TTC549 (cell line): Measurements from ENCODE around the gene GLI1.

Experiments used
- FAIRE-seq: peaks from 2 replicates; lab custom pipeline; 2012; peaks lifted over from hg19 to GRCh38; lab: Jason Lieb, UNC

The GLI1 gene

DNA sequence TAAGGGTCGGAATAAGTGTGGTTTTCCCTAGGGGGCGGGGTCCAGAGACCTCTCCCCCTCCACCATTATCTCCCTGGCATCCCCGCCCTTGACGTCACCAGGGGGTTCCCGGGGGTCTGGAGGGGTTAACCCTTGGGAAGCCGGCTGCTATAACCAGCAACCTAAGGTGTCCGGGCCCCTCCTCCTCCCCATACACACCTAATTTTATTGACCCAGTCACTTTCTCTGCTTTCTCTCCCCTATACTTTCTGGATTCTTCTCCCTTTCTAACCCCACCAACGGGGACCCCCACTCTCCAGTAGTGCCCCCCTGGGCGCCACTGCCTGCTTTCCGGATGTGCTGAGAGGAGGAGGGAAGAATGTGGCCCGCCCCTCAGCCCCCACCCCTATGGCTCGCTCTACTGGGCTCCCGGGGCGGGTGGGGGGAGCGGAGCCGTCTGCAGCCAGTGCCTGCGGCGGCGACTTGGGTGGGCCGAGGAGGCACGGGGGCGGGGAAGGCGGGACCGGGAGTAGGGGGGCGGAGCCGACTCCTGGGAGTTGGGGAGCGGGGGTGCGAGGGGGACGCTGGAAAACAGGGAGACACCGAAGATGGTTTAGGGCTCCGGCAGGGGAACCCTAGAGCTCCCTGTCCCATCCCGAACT, 1.8 kb downstream of the GLI1 start:
- no peak for FAIRE-seq

DNA sequence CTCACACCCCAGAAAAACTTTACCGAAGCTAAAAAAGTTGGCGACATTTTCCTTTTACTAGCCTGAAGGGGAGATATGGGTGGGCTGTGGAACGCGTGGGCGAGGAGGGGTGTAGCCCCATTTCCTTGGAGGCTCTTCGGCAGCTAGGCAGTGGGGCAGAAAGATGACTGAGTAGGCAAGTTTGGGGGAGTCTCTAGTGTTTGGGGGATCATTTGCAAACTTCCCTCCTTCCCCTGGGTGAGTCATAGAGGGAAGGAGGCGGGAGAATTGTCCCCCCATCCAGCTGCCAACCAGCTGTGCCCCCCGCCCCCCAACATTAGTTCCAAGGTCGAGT, 2.3 kb downstream of the GLI1 start:
- FAIRE-seq, result no peak

DNA sequence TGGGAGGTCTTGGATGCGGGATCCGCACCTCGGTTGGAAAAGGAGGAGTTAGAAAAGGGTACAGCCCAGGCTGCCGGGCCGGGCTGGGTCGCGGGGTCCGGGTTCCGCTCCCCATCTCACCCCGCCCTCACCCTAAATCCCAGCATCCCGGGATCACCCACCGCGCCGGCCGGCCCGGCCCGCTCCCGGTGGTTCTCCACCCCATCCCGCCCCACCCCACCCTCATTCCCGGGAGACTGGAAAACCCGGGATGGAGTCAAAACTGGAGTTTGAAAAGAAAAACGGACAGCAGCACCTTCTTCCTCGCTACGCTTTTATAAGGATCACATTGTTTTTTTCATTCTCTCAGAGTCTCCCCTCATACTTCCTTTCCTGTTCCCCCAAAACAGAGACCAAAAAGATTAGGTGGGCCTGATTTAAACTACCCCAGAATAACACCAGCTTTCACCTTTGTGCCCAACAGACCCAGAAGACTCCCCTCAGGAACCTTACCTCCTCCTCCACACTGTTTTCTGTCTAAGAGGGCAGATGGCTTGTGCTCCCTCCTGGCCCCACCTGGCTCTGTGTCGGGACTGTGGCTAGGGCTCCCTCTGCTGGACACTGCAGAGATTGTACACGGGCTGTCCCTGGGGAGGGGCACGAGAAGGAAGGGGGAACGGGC, 2.8 kb downstream of the GLI1 start:
- FAIRE-seq, result no peak

DNA sequence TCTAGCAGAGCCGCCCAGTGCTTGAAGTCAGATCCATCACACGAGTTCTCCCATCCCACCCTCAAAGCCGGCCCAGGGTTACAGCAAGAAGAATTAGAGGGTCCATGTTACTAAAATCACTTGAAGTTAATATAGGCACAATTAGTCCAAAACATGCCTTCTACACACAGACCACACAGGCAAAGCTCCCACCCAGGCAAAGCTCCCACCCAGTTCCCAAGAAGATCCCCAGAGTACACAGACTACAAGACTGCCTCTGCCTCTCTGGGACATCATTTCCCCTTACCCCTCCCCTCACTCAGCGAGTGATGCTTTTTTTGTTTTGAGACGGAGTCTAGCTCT, 3.3 kb downstream of the GLI1 start:
- FAIRE-seq, result no peak

DNA sequence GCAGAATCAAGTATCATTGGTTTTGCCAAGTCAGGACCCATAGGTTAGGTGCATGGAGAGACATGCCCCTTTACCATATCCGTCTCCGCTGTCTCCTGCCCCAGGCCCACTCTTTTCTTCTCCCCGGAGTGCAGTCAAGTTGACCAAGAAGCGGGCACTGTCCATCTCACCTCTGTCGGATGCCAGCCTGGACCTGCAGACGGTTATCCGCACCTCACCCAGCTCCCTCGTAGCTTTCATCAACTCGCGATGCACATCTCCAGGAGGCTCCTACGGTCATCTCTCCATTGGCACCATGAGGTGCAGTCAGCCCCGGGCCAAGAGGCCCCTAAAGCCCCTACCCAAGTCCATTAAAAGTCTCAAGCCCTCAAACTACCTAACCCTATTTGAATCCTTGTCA, 5.0 kb downstream of the GLI1 start:
- FAIRE-seq, result no peak

DNA sequence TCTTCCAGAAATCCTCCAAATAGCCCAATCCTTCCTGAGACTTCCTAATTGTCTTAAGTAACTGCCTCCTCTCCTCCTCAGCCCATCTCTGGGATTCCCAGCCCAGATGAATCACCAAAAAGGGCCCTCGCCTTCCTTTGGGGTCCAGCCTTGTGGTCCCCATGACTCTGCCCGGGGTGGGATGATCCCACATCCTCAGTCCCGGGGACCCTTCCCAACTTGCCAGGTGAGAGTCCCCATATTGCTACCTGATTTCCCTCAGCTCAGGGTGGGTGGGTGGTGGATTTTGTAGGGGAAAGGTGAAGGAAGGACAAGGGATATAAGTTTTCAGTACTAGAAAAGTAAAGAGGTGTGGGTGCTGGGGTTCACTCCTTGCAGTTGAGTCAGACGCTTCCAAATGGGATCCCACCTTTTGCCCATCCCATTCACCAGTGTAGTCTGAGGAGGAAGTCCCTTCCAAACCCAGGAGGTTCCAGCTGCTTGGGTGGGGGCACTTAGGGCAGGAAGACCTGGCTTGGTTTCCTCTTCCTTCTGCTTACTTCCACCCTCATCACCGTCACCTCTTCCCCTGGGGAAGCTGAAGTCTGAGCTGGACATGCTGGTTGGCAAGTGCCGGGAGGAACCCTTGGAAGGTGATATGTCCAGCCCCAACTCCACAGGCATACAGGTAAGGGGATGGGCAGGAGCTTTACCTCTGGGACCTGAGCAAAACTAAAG, 5.6 kb downstream of the GLI1 start:
- no peak for FAIRE-seq

DNA sequence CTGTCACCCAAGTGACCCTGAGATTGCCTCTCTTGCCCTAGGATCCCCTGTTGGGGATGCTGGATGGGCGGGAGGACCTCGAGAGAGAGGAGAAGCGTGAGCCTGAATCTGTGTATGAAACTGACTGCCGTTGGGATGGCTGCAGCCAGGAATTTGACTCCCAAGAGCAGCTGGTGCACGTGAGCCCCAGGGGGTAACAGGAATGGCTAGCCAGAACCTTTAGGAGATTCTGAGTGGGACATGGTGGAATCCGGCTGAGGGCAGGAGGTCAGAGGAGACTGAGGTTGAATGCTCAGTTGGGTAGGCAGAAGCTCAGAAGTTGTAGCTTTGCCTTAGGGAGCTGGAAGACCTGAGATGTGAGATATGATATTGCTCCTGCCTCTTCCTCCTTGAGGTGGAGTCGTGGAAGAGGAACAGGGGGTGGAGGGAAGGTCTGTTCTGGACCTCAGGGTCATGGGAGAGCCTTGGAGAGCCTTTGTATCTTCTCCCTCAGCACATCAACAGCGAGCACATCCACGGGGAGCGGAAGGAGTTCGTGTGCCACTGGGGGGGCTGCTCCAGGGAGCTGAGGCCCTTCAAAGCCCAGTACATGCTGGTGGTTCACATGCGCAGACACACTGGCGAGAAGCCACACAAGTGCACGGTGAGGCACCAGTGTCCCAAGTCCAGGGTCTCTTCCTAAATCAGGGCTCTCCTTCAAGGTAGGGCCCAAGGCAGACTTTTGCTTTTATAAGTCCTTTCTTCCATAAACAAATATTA, 6.3 kb downstream of the GLI1 start:
- no peak for FAIRE-seq

DNA sequence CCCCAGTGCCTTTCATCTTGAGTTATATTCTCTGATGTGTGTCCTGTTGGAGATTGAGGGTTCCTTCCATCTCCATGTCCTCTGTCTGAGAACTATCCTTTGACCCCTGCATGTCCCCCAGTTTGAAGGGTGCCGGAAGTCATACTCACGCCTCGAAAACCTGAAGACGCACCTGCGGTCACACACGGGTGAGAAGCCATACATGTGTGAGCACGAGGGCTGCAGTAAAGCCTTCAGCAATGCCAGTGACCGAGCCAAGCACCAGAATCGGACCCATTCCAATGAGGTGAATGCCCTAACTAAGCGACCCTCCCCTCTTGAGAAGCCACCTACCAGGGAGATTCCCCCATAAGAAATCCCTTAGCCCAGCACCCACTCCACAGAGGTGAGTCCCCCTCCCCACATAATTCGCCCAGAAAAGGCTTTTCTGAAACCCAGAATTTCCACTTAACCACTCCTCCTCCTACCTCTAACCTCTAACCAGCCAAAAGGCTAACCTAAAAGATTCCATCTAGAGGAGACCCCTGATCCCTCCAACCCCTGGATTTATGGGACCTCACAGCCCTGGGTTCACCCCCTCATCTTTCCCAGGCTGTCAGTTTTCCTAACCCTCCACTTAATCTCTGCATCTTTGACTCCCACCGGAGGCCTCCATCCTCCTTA, 7.8 kb downstream of the GLI1 start:
- FAIRE-seq, result no peak

DNA sequence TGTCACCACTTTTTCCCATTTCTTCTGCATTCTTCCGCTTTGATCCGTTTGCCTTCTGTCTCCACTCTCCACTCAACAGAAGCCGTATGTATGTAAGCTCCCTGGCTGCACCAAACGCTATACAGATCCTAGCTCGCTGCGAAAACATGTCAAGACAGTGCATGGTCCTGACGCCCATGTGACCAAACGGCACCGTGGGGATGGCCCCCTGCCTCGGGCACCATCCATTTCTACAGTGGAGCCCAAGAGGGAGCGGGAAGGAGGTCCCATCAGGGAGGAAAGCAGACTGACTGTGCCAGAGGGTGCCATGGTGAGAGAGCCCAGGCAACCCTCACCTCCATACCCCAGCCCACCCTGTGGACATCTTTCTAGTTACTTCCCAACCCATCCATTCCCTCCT, 8.3 kb downstream of the GLI1 start:
- no peak for FAIRE-seq

DNA sequence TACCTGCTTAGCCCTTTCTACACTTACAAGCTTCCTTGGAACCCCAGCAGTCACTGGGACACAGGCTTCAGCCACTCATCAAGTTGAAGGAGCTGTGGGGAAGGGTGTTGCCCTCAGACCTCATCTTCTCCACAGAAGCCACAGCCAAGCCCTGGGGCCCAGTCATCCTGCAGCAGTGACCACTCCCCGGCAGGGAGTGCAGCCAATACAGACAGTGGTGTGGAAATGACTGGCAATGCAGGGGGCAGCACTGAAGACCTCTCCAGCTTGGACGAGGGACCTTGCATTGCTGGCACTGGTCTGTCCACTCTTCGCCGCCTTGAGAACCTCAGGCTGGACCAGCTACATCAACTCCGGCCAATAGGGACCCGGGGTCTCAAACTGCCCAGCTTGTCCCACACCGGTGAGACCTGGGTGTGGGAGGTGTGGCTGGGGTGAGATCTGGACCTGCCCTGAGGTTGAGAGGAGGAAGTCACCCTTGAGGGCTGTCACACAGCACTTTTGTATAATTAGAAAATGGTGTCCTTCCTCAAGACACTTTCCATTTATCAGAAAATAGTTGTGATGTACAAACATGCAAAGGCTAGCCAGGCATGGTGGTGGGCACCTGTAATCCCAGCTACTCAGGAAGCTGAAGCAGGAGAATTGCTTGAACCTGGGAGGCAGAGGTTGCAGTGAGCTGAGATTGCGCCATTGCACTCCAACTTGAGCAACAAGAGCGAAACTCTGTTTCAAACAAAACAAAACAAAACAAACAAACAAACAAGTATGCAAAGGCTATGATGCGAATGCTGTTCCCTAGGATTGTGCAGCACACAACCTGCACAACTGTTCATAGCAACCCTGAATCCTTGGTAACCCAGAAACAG, 9.9 kb downstream of the GLI1 start:
- FAIRE-seq, result no peak

DNA sequence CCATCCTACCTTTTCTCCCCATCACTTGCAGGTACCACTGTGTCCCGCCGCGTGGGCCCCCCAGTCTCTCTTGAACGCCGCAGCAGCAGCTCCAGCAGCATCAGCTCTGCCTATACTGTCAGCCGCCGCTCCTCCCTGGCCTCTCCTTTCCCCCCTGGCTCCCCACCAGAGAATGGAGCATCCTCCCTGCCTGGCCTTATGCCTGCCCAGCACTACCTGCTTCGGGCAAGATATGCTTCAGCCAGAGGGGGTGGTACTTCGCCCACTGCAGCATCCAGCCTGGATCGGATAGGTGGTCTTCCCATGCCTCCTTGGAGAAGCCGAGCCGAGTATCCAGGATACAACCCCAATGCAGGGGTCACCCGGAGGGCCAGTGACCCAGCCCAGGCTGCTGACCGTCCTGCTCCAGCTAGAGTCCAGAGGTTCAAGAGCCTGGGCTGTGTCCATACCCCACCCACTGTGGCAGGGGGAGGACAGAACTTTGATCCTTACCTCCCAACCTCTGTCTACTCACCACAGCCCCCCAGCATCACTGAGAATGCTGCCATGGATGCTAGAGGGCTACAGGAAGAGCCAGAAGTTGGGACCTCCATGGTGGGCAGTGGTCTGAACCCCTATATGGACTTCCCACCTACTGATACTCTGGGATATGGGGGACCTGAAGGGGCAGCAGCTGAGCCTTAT, 10.8 kb downstream of the GLI1 start:
- no peak for FAIRE-seq

DNA sequence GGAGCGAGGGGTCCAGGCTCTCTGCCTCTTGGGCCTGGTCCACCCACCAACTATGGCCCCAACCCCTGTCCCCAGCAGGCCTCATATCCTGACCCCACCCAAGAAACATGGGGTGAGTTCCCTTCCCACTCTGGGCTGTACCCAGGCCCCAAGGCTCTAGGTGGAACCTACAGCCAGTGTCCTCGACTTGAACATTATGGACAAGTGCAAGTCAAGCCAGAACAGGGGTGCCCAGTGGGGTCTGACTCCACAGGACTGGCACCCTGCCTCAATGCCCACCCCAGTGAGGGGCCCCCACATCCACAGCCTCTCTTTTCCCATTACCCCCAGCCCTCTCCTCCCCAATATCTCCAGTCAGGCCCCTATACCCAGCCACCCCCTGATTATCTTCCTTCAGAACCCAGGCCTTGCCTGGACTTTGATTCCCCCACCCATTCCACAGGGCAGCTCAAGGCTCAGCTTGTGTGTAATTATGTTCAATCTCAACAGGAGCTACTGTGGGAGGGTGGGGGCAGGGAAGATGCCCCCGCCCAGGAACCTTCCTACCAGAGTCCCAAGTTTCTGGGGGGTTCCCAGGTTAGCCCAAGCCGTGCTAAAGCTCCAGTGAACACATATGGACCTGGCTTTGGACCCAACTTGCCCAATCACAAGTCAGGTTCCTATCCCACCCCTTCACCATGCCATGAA, 11.5 kb downstream of the GLI1 start:
- FAIRE-seq, result no peak

DNA sequence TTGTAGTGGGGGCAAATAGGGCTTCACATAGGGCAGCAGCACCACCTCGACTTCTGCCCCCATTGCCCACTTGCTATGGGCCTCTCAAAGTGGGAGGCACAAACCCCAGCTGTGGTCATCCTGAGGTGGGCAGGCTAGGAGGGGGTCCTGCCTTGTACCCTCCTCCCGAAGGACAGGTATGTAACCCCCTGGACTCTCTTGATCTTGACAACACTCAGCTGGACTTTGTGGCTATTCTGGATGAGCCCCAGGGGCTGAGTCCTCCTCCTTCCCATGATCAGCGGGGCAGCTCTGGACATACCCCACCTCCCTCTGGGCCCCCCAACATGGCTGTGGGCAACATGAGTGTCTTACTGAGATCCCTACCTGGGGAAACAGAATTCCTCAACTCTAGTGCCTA, 12.1 kb downstream of the GLI1 start:
- FAIRE-seq, result no peak

DNA sequence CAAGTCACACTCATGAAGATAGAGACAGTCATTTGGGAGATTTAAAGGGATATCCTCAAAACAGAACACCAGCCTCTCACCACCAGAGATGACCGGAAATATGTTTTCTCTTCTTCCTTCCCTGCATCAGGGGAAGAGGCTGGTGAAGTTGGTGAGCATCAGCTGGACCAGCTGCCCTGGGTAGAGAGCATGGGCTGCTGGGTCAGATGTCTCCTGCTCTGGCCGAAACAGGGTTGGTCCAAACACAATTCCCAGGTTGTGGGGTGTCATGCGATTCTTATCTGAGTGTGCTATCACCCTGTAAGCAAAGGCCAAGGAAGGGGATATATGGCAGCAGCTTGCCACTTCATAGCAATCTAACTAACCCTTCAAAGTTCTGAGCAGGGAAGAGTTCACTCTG, 12.8 kb downstream of the GLI1 start:
- no peak for FAIRE-seq

DNA sequence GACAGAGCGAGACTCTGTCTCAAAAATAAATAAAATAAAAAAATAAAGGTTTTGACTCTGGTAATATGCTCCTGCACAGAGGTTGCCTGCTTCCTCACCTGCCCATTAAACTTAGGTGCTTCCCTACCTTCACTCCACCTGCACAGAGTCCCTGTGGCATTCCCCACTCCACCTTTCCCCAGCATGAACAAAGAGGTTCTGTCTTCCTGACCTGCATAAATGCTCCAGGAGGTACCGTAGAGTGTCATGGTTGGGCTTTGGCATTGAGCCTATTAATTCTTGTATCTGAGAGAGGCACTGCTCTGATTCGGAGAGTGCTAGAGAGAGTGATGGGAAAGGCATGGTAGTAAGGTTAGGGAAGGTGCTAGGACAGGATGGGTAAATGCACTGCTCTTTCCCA, 13.8 kb downstream of the GLI1 start:
- FAIRE-seq, result no peak

DNA sequence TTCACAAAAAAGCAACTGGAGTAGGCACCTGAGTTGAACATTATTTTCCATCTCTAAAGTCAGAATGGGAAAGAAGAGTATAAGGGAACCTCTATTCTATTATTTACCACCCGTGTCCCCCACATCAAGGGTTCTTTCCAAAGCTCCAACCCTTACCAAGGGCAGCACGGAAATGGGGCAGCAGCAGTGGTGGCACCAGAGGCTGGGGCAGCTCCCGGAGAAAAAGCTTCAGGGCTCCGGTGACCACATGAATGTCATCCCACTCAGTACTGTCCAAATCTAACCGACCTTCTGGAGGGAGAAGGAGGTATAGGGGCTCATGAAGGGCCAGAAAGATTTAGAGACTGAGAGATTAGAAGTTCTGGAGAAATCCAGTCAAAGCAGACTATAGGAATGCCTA, 14.3 kb downstream of the GLI1 start:
- no peak for FAIRE-seq

DNA sequence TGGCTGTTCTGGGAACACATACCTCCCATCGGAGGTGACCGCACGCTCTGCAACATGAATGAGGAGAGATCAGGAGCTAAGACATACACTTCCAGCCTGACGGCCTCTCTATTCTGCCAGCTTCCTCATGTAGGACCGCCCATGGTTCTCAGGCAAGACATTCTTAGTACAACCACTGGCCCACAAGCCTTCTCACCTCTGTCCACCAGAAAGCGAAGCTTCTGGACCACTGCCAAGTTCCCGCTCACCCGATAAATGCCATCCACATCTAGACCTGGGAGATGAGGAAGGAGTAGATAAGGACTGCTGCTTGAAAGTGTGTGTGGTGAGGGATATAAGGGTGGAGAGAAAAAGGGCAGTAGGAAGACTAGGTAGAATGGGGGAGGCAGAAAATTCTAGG, 14.8 kb downstream of the GLI1 start:
- FAIRE-seq, result no peak

DNA sequence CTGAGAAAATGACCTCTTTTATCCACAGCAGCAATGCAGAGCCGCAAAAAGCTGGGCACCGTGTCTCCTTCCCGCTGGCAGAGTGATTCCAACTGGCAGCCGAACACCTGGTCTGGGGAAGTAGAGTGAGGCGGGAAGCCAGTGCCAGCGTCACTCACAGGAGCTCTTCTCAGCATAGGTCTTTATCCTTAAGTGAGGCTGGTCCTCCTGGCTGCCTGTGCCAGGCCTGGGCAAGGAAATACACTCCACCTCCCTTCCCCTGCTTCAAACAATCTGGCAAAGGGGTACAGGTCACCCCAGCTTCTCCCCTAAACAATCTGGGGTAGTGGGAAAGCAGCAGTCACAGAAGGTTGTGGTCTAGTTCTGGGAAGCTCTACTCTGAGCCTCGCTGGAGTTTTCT, 15.3 kb downstream of the GLI1 start:
- no peak for FAIRE-seq

DNA sequence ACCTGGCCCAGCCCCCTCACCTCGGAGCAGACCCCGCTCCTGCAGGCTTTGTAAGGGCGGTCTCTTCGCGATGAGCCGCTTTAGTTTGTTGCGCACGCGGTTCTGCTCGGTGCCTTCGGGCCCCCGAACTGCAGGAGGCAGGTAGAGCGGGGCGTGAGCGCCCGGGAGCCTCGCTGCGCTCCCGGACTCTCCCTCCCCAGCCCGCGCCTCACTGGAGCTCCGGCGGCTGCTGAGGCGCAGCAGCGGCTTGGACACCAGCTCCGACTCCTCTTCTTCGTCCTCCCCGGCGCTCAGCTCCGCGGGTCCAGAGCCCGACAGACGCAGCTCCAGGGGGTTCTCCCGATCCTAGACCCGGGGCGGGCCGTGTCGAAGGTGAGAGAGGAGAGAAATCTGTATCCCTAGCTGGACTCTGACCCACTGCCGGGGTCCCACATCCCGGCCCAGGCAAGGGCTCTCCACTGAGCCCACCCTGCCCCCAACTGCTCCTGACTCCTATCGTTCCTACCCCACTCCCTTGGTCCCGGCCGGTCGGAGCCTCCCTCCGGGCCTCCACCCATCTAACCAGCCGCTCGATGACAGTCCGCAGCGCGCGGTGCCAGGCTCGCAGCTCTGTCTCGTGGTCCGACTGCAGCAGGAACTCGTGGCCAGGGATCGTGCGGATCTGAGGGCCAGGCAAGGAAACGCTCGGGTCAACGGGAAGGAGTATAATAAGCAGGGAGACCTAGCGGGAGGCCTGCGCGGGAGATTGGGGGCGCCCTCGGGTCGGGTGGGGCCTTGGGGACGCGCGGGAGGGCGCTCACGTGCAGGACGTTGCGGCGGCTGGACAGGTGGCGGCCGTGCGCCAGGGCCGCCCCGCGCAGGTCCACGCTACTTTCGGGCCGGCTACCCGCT, 15.9 kb downstream of the GLI1 start:
- no peak for FAIRE-seq
